Right atrium auricular region (tissue), 2 donors: ENCODE measurements around the gene KCNIP4. TPM values are rescaled to one million over a fixed set of nuclear protein-coding genes. Genes with fewer than 3 reads are reported as not detected.

Experiments used
- DNase-seq: peaks from one replicate; pipeline ENCODE4 v3.0.0-alpha.2; 2019; ENCODE audit warnings: low spot score
- H3K27ac ChIP-seq, 2 donors: fragments of 200-600 bp; sonication (generic); 1 replicate in 1 of 2; 2 replicates in 1 of 2; pipeline ENCODE4 v1.5.1; 2016 to 2019
- H3K27me3 ChIP-seq, 2 donors: fragments of 200-600 bp; sonication (generic); one replicate each; pipeline versions ENCODE4 v1.5.1 to v1.6.0; 2017 to 2019
- H3K36me3 ChIP-seq: fragments of 200-600 bp; sonication (generic); one replicate; pipeline ENCODE4 v1.5.1; 2016
- H3K4me1 ChIP-seq, 2 donors: fragments of 200-600 bp; sonication (generic); one replicate each; pipeline versions ENCODE4 v1.5.1 to v1.6.0; 2017 to 2019
- H3K4me3 ChIP-seq, 2 donors: fragments of 200-600 bp; sonication (generic); 1 replicate in 1 of 2; 2 replicates in 1 of 2; pipeline ENCODE4 v1.5.1; 2017 to 2019; ENCODE audit warnings: mild to moderate bottlenecking in 1 of 2, moderate library complexity in 1 of 2
- H3K9me3 ChIP-seq, 2 donors: fragments of 200-600 bp; sonication (generic); one replicate each; pipeline ENCODE4 v1.5.1; 2019
- CTCF ChIP-seq, 2 donors: fragments of 200-600 bp; sonication (generic); IDR thresholded peaks; one replicate each; pipeline ENCODE4 v1.5.1; 2019; ENCODE audit warnings: antibody characterized with exemption in 2 of 2
- total RNA-seq, 2 donors: library from RNA; depleted of rRNA; stranded (reverse); fragments of >200 nt; gene quantifications; one replicate each; pipeline ENCODE4 v1.1.0, GENCODE V29; 2016

The KCNIP4 gene
- total RNA-seq, 2 donors from 2014 or later = not detected

- H3K27me3 ChIP-seq = no peaks in the 10 kb centered on the region
- H3K36me3 ChIP-seq = no peaks in the 10 kb centered on the region
- no peak for TF ChIP-seq CTCF (IDR thresholded peaks at IDR 0.05)
- H3K4me1 ChIP-seq = no peaks in the 10 kb centered on the region
- H3K4me3 ChIP-seq = no peak overlapping the region
- no peak for DNase-seq
- H3K27ac ChIP-seq = no peak overlapping the region
- H3K9me3 ChIP-seq = no peaks in the 10 kb centered on the region
Observed at GRCh38 chr4:21046141-21046540, 902.4 kb downstream of the KCNIP4 start.

- DNase-seq = no peak
- no peak overlapping the region for H3K4me3 ChIP-seq
- H3K9me3 ChIP-seq = no peaks in the 10 kb centered on the region
- no peak overlapping the region for H3K27ac ChIP-seq
- H3K36me3 ChIP-seq = no peaks in the 10 kb centered on the region
- H3K27me3 ChIP-seq = no peaks in the 10 kb centered on the region
- no peak for TF ChIP-seq CTCF (IDR thresholded peaks at IDR 0.05)
- H3K4me1 ChIP-seq = no peaks in the 10 kb centered on the region
Observed at GRCh38 chr4:21045119-21045518, 903.5 kb downstream of the KCNIP4 start.

GRCh38 chr4:21041708-21042107 lies 906.9 kb downstream of the KCNIP4 start:
- Histone ChIP-seq H3K4me1 (no peaks in the 10 kb centered on the region), H3K27ac (no peak overlapping the region), H3K36me3 (no peaks in the 10 kb centered on the region), H3K27me3 (no peaks in the 10 kb centered on the region), H3K9me3 (no peaks in the 10 kb centered on the region), H3K4me3 (no peak overlapping the region)
- DNase-seq = no peak
- TF ChIP-seq CTCF (IDR thresholded peaks at IDR 0.05) = no peak

- Histone ChIP-seq H3K36me3 (no peaks in the 10 kb centered on the region), H3K9me3 (no peaks in the 10 kb centered on the region), H3K4me3 (no peak overlapping the region), H3K27ac (no peak overlapping the region), H3K4me1 (no peaks in the 10 kb centered on the region), H3K27me3 (no peaks in the 10 kb centered on the region)
- DNase-seq = no peak
- no peak for TF ChIP-seq CTCF (IDR thresholded peaks at IDR 0.05)
Observed at GRCh38 chr4:21034728-21035127, 913.8 kb downstream of the KCNIP4 start.

GRCh38 chr4:21032089-21032645 lies 916.4 kb downstream of the KCNIP4 start:
- H3K36me3 ChIP-seq = no peaks in the 10 kb centered on the region
- H3K9me3 ChIP-seq = no peaks in the 10 kb centered on the region
- TF ChIP-seq CTCF (IDR thresholded peaks at IDR 0.05) = no peak
- no peak overlapping the region for H3K4me3 ChIP-seq
- DNase-seq = no peak
- no peak overlapping the region for H3K27ac ChIP-seq
- no peaks in the 10 kb centered on the region for H3K27me3 ChIP-seq
- no peaks in the 10 kb centered on the region for H3K4me1 ChIP-seq

- no peak overlapping the region for H3K27ac ChIP-seq
- peaks cover 2 to 6% of the 10 kb centered on the region in 2 donors for H3K9me3 ChIP-seq
- no peak for DNase-seq
- no peaks in the 10 kb centered on the region for H3K4me1 ChIP-seq
- no peak for TF ChIP-seq CTCF (IDR thresholded peaks at IDR 0.05)
- H3K4me3 ChIP-seq = no peak overlapping the region
- H3K27me3 ChIP-seq = no peaks in the 10 kb centered on the region
- no peaks in the 10 kb centered on the region for H3K36me3 ChIP-seq
Observed at GRCh38 chr4:21018817-21019216, 929.8 kb downstream of the KCNIP4 start.
